Esophagus muscularis mucosa (tissue), 3 donors: ENCODE results near the gene CCDC158.

Experiments
- POLR2A ChIP-seq: fragments of 450-650 bp; IDR thresholded peaks from one replicate; pipeline ENCODE4 v1.6.1; 2017; ENCODE audit warnings: antibody characterized with exemption, moderate library complexity, mild to moderate bottlenecking, low read depth
- POLR2AphosphoS5 ChIP-seq, 2 donors: sonication (generic); formaldehyde crosslinking; IDR thresholded peaks; one replicate each; pipeline ENCODE4 v1.6.1; 2017; ENCODE audit warnings: antibody characterized with exemption in 2 of 2
- TF ChIP-seq, protein P1 (sequence below), 3 experiments: fragments of 200-600 bp in 2 of 3; fragments of 450-650 bp in 1 of 3; sonication (generic) in 2 of 3; IDR thresholded peaks; one replicate each; pipeline ENCODE4 v1.5.1; 2017 to 2019; ENCODE audit warnings: antibody characterized with exemption in 3 of 3, mild to moderate bottlenecking in 2 of 3, moderate library complexity in 1 of 3

DNA sequence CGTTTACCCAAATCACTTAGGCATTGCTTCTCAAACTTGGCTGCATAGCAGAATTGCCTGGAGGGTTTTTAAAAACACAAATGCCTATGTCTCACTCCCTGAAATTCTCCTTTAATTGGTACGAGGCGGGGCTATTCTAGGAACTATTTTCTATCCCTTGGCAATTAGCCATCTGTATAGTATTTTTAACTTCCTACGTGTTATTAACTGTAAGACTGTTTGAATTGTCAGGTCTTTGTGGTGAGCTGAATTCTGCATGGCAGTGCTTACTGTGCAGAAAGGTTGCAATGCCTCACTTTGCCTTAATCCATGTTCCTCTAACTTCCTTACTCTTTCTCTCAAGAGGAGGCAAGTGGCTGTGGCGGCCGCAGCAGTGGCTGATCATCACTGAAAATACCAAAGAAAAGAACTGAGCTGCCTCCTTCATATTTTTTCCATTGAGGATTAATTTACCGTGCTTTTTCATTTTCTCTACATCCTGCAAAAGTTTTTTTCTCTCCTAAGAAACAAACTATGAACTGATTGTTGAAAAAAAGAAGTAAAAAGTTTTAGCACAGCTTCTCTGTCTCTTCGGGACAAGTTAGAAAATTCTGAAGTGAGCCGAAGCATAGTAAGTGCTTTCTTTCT, 14.1 kb upstream of the CCDC158 start, which contains the start of gene SHROOM3:
- TF ChIP-seq, protein P1, sequence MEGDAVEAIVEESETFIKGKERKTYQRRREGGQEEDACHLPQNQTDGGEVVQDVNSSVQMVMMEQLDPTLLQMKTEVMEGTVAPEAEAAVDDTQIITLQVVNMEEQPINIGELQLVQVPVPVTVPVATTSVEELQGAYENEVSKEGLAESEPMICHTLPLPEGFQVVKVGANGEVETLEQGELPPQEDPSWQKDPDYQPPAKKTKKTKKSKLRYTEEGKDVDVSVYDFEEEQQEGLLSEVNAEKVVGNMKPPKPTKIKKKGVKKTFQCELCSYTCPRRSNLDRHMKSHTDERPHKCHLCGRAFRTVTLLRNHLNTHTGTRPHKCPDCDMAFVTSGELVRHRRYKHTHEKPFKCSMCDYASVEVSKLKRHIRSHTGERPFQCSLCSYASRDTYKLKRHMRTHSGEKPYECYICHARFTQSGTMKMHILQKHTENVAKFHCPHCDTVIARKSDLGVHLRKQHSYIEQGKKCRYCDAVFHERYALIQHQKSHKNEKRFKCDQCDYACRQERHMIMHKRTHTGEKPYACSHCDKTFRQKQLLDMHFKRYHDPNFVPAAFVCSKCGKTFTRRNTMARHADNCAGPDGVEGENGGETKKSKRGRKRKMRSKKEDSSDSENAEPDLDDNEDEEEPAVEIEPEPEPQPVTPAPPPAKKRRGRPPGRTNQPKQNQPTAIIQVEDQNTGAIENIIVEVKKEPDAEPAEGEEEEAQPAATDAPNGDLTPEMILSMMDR (IDR thresholded peaks at IDR 0.05) = no peak
- no peak for TF ChIP-seq POLR2AphosphoS5 (IDR thresholded peaks at IDR 0.05)
- no peak for TF ChIP-seq POLR2A
